GM21381 (cell line): ENCODE data around the gene PGAM2.

Experiments used
- ATAC-seq: cut with Tn5 transposase; IDR thresholded peaks from one replicate; pipeline ENCODE4 v1.9.1; 2021; ENCODE audit warnings: mild to moderate bottlenecking, moderate library complexity; ENCODE audit not compliant: unreplicated experiment

PGAM2 gene

DNA sequence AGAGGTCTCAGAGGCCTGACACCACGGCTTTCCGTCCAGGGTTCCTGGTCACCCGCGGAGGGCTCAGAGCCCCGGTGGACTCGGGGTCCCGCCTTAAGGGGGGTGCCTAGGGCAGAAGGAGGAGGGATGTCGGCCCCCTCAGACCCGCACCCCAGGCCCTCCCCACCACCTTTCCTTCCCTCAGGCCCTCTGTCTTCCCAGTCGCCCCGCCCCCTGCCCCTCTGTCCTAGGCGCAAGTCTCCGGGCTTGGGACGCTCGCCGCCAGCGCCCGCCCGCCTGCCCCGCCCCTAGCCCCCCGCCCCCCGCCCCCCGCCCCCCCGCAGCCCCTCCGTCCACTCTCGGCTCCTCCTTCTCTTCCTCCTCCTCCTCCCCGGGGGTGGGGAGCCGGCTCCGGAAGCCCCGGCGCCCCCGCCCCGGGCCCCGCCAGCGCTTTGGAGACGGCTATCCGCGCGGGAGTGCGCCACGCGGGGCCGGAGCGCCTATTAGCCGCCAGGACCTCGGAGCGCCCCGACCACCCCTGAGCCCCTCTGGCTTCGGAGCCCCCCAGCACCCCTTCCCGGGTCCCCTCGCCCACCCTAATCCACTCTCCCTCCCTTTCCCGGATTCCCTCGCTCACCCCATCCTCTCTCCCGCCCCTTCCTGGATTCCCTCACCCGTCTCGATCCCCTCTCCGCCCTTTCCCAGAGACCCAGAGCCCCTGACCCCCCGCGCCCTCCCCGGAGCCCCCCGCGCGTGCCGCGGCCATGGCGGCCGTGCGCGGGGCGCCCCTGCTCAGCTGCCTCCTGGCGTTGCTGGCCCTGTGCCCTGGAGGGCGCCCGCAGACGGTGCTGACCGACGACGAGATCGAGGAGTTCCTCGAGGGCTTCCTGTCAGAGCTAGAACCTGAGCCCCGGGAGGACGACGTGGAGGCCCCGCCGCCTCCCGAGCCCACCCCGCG lies 38.8 kb upstream of the PGAM2 start, which contains the start of gene AEBP1:
Gene AEBP1, plus strand, starts transcription at position 423 of the 937 bp plus-strand sequence. Its CDS starts 321 bp downstream, at position 744.
- ATAC-seq: no peak

DNA sequence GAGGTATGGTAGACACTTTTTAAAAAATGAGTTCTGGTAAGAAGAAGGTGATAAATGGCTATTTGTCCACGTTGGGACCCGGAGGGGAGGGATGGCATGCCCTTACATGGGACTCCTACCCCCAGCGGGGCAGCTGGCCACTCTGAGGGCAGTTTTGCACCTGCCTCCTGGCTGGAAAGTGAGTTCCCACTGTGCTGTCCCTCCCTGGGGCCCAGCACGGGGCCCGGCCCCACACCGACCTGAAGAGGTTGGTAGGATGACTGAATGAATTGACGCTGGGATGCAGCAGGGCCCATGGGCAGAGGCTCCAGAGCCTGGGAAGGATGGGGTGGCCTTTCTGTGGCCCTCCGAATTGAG lies 38.2 kb upstream of the PGAM2 start:
- ATAC-seq: no peak

DNA sequence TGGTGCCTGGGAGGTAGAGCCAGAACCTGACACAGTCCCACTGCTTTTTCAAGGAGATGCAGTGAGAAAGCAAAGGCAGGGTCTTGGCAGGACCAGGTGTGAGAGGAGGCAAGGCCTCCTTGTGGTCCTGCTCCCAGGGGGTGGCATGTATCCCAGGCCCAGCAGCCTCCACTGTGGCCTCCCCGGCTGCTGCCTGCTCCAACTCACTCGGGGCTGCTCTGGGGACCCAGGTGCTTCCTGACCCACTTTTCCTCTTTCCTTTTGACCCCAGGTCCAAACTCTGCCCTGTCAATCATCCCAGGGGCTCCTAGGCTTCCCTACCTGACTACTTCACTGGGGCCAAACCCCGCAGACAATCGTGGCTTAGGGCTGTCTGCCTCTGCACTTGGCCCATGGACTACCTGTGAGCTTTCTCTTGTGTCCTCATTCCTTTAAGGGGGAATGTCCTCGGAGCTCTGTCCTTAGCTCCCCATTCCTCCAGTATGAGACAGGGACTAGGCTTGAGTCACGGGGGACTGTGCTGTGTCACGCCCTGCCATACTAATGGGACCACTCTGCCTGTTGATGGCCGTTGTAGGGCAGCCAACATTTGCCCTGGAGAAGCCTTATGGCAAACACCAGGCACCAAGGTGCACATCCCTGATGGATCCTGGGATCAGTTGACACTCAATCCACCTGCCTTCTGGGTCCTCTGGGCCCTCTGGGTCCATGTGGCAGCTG lies 37.6 kb upstream of the PGAM2 start:
- no peak for ATAC-seq

DNA sequence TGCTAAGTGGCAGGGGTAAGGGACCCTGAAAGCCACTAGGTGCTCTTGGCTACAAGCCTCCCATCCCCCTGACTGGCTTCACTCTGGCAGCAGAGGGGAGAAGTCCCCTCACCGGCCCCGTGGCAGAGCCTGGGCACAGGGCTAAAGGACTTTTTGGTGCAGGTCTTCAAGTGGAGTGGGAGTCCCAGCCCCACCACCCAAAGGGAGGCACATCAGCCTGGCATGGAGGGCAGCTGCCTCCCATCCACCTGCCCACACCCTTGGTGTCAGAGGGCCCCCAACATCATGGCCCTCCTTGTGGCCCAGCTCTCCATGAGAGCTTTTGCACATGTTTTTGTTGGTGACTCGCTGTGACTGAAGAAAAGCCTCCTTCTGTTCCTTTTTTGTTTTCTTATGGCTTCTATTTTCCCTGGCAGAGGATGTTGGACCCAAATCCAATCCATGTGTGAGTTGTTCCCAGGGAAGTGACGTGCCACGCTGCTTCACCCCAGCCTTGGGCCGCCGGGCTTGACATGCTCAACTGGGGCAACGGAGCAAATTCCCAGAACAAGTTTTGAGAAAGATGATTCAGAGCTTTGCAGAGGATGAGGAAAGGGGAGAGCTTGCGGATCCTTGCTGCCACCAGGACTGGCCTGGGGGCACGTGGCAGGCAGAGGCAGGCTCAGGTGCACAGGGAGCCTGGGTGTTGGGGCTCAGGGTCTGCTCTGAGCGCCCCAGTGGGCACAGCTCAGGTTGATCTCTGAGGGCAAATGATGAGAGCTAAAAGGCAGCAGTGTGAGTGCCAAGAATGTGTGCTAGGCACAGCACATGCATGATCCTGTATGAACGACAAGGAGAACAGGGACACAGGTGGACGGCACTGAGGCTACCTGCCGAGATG lies 36.8 kb upstream of the PGAM2 start:
- ATAC-seq: no peak

DNA sequence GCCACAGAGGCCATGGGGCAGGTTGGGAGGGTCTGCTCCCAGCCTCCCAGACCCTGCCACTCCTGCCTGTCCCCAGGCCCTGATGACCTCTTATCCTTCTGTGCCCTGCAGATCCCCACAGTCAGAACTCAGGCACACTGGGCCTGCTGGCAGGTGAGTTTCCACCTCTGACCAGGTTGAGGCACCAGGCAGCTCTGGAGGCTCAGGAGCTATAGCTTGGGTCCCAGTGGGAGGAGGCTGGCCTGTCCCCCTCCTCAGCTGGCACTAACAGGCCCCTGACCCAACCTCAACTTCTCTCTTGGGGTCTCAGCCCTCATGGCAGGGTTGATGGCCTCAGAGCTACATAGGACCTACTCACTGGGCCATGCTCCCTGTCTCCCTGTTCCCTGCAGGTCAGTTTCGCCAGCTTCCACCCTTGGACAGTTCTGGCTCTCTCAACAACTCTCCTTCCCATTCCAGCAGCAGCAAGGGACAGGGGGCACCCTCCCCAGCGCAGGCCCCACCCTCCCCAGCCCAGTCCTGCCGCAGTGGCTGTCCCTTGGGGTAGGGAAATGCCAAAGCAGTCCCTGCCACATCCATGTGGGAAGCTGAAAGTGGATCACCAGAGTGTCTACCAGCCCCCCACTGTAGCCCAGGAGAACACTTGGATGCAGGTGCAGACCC lies 36.1 kb upstream of the PGAM2 start:
- ATAC-seq: no peak

DNA sequence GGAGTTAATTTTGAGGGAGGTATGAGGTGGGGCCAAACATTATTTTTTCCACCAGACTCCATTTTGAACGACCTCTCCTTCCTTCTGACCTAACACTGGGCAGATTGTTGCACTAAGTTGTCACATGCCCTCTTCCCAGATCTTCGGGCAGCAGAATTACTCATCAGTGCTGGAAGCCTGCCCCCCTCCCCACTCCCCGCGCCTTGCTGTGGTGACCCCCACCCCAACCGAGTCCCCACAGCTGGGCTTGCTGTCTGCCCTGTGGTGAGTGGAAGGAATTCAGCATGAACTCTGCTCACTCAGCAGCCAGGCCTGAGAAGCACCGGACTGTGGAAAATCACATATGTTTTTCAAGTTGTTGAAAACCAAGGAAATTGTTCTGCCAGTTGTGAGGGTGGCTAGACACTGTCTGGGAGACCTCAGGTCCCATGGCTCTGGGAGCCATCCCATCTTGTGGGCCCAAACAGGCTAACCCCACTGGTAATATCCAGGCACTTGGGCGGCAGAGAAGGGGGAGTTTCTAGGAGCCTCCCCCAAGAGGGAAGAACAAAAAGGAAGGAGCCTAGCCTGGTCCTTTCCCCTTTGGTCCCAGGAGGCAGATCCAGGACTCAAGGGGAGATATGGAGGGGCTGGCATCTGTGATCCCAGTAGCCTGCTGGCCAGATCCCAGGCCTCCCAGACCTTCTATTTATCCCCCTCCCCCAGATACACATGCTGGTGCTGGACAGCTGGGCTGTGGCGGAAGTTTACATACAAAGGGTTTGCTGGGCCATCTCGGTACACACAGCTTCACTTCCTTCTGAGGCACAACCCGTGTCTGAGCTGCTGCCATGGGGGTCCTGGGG lies 35.3 kb upstream of the PGAM2 start:
- ATAC-seq: no peak

DNA sequence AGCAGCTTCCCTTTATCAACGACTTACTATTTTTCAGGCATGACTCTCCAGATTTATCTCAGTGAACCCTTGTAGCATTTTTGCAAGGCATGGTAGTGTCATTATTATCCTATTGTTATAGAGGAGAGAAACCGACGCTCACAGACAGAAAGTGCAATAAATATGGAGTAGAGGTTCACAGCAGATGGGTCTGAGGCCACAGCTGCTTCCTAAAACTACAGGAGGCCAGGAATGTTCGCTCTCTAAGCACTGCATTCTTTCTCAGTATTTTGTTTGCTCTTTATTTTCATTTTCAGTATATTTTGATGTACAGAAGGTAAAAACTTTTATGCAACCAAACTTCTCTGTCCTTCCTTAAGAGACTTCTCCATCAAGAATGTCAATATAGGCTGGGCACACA lies 34.3 kb upstream of the PGAM2 start:
- no peak for ATAC-seq

DNA sequence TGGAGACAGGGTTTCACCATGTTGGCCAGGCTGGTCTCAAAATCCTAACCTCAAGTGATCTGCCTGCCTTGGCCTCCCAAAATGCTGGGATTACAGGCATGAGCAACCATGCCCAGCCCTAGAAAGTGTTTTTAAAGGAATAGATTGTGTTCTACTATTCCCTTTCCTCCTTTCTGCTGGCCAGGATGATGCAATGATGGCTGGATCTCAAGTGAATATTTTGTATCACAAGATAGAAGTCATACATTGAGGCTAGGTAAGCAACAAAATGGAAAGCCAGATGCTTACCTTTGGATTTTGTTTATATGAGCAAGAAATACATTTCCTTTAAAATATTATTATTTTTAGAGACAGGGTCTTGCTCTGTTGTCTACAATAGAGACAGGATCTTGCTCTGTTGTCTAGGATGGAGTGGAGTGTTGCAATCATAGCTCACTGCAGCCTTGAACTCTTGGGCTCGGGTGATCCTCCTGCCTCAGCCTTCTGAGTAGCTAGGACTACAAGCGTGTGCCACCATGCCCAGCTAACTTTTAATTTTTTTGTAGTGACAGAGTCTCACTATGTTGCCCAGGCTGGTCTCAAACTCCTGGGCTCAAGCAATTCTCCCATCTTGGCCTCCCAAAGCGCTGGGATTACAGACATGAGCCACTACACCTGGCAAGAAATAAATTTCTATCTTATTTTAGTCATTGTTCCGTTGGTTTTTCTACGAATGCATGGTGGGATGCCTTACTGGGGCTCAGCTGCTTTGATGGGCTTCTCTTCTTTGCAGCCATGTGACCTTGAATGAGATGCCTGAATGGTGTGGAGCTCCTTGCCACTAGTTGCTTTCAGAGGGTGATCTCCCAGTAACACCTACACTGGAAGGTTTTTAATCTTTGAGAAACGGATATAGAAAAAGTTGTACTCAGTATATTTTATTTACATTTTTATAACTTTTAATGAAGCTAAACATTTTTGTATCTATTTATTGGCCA lies 33.0 kb upstream of the PGAM2 start:
- ATAC-seq: no peak

DNA sequence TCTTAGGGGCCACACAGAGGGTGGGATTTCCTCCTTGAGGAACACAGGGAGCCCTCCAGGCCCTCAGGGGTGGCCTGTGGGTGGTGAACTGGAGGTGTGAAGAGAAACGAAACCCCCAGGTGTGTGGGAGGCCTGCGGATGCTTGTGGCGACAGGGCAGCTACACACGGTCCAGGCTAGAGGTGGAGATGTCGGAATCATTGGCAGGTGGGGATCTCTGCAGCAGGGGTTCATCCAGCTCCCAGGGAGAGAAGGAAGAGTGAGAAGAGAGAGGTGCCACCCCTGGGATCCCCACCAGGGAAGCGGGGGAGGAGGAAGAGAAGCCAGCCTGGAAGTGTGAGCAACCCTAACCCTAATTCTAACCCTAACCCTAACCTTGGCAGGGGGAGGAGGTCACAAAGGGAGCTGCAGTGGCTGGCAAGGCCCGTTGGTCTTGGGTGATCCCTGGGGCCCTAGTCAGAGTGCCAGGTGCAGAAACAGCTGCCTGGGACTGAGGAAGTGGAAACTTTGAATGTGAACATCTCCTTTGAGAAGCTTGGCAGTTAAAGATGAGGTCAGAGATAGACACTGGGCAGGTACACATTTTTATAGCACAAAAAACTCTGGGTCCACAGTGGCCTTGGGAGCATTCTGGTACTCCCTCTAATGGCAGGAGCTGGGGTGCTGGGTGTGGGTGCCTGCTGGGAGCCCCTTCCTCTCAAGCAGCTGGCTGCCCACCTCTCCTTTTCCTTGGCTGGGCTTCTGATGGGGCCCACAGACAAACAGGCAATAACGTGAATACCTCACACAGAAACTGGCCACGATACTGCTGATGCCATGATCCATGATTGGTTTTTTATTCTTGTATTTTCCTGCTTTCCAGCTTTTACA lies 31.9 kb upstream of the PGAM2 start:
- peak; percentile 58 for ATAC-seq

DNA sequence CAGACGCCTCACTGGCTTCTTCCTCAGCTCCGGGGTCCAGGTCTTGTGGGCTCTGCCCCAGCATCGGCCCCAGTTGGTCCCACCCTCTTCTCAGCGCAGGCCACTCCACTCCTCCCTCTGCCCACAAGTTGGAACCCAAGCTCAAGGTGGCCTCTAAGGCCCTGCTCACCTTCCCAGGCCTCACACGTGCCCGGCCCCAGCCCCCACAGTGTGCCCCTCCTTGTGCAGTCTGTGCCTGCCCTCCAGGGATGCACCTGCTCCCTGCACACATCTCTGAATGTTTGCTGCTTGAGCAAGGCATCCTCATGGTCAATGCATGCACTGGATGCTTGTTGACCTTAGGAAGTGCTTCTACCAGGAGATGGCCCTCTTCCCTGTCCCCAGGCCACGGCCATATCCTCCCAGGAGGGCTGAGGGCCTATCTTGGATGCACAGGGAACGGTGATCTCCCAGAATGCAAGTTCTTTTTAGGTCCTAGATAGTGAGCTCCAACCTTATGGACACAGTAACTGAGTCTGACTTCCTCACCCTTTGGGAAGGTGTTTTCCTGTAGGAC lies 31.0 kb upstream of the PGAM2 start:
- no peak for ATAC-seq

DNA sequence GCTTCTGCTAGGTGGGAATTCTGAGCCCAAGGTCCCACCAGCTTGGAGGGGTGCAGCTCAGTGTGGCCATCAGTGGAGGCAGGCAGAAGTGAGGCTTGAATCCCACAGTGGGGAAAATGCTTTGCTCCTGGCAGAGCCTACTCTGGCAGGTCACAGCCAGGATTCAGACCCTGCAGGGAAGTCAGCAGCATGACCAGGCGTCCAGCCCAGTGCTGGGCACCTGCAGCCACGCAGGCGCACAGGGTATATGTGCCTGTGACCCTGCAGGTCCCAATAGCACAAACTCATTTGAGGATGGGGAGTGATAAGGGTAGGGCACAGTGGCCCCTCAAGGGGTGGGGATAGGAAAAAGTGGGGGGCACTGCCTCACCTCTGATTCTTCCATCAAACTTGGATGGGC lies 30.4 kb upstream of the PGAM2 start:
- ATAC-seq: no peak

DNA sequence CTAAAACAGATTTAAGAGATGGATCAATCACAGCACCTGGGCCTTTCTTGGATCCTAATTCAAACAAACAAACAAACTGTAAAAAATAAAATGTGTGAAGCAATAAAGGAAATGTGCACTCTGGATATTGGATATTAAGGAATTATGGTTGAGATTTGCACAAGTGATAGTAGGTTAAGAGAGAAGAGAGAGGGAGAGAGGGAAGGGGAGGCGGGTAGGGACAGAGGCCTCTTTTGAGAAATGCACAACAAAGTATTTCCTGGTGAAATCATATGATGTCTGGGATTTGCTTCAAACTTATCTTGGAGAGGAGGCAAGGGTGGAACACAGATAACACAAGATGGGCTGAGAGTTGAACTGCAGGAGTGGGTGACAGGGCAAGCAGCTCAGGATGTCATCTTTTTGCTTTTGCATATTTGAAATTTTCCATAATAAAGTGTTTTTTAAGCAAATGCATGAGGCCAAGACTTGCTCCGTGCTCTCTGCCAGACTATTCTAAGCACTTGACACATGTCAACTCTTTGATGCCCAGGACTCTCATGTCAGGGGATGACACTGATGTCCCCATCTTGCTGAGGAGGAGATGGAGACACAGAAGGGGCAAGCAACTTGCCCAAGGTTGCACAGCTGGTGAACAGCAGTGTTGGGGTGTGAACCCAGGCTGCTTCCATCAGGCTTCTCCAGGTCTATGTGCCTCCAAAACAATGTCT lies 29.7 kb upstream of the PGAM2 start:
- no peak for ATAC-seq

DNA sequence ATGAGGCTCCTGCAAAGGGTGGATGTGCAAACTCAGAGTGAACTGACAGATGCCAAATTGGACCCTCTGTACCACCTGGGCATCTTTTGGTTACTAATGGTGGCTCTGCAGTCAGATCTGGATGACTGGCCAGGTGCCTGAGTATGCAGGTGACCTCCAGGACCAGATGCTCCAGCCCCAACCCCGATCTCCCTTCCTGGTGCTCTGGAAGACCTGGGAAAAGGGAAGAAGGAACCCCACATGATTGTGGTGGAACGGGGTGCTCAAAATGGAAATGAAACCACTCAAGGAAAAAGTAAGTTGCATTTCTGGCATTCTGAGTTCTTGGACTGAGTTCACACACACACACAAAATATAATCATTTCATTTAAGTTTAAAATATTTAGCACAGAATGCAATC lies 29.0 kb upstream of the PGAM2 start:
- no peak for ATAC-seq

DNA sequence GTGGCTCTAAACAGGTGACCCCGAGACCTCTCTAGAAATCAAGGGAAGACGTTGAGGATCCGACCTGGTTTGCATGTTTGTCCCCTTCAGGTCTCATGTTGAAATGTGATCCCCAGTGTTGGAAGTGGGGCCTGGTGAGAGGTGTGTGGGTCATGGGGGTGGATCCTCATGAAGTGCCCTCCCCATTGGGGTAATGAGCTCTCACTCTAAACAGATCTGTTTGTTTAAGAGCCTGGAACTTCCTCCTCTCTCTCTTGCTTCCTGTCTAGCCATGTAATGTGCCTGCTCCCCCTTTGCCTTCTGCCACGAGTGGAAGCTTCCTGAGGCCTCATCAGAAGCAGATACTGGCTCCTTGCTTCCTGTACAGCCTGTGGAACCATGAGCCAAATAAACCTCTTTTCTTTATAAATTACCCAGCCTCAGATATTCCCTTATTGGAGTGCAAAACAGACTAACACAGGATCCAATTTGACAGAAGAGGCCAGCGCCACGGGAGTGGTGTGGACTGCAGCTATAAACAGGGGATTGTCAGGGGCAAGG lies 27.8 kb upstream of the PGAM2 start:
- ATAC-seq: no peak

DNA sequence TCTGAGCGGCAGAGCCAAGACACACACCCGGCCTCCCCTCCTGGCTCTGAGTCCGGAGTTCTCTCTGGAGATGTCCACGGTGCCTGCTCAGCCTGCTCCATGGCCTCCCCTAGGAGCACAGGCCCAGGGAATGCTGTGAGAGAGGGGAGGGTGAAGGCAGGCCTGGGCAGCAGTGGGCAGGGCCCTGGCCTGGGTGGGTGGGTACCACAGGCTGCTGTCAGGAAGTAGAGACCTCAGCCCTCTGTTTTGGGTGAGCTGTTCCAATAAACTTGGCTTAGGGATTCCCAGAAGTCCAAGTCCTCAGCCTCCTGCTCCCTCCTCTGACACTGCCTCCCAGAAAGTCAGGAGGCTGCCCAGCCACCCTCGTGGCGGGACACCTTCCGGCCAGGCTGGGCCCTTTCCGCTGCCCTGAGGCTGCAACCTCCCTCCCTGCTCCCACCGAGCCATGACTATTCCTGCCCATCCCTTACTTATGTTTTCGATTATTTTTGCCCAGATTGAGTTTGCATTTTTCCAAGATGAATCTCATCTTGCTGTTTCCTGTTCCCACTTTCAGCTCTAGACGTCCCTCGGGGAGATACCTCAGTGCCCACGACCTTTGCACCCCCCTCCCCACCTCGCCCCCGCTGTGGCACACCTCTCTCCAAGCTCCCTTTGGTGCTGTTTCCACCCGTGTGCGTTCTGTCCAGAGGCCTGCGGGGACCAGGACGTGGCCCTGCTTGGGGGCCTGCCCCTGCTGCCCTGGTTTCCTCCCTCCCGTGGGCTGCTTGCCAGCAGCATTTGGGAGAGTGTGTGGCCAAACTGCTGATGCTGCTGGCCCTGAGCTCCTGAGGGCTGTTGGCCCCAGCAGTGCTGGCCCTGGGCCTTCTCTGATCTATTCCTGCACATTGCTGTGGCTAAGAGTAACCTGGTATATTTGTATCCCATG lies 22.8 kb upstream of the PGAM2 start:
- no peak for ATAC-seq
